WTC11 (cell line): ENCODE measurements around the gene CCDC141. TPM values are rescaled to one million over a fixed set of nuclear protein-coding genes. Genes with fewer than 3 reads are reported as not detected.

Experiments used
- ATAC-seq: fragments of 200-7000 bp; cut with Tn5 transposase; 2 replicates; pipeline ENCODE4 v1.10.0; 2021; ENCODE audit warnings: mild to moderate bottlenecking, moderate library complexity
- CTCF ChIA-PET: fragments of 300-600 bp; sonication (Branson Sonifier 250); formaldehyde crosslinking; loops from one replicate; lab custom pipeline; 2021; ENCODE audit warnings: antibody characterized with exemption; lab: Charles Lee
- POLR2A ChIA-PET: fragments of 350-600 bp; sonication (Branson Sonifier 250); formaldehyde crosslinking; loops from one replicate; lab custom pipeline; 2021; ENCODE audit warnings: antibody characterized with exemption; lab: Charles Lee
- DNase-seq: peaks from one replicate; pipeline ENCODE4 v3.0.0; 2021; ENCODE audit warnings: low spot score
- H3K27ac Mint-ChIP-seq: 2 replicates; pipeline ENCODE4 v1.8.0; 2021; ENCODE audit warnings: mixed read lengths
- H3K27me3 Mint-ChIP-seq: 2 replicates; pipeline ENCODE4 v1.8.0; 2021; ENCODE audit warnings: low read depth, mild to moderate bottlenecking, moderate library complexity, mixed read lengths
- H3K36me3 Mint-ChIP-seq: 2 replicates; pipeline ENCODE4 v1.8.0; 2021; ENCODE audit warnings: mixed read lengths
- H3K4me1 Mint-ChIP-seq: 2 replicates; pipeline ENCODE4 v1.8.0; 2022; ENCODE audit warnings: mixed read lengths
- H3K4me3 Mint-ChIP-seq: 2 replicates; pipeline ENCODE4 v1.8.0; 2021; ENCODE audit warnings: mild to moderate bottlenecking, moderate library complexity, mixed read lengths
- H3K9me3 Mint-ChIP-seq: 2 replicates; pipeline ENCODE4 v1.8.0; 2021; ENCODE audit warnings: mixed read lengths
- AFF4 ChIP-seq: sonication (generic); formaldehyde crosslinking; IDR thresholded peaks from 2 replicates; pipeline ENCODE4 v1.8.1; 2023; ENCODE audit warnings: mild to moderate bottlenecking, missing genetic modification reagents, borderline replicate concordance
- CDX4 ChIP-seq: fragments of 250-450 bp; sonication (Bioruptor Pico); IDR thresholded peaks from 2 replicates; pipeline ENCODE4 v1.9.0; 2021; ENCODE audit warnings: moderate library complexity, mild to moderate bottlenecking, inconsistent platforms, borderline replicate concordance
- CREM ChIP-seq: sonication (generic); formaldehyde crosslinking; IDR thresholded peaks from 2 replicates; pipeline ENCODE4 v1.8.1; 2022; ENCODE audit warnings: mild to moderate bottlenecking, missing genetic modification reagents, moderate library complexity
- E2F1 ChIP-seq: sonication (generic); formaldehyde crosslinking; IDR thresholded peaks from 2 replicates; pipeline ENCODE4 v1.8.0; 2022; ENCODE audit warnings: mild to moderate bottlenecking, missing genetic modification reagents
- GRHL2 ChIP-seq: fragments of 250-450 bp; sonication (Bioruptor Pico); IDR thresholded peaks from 2 replicates; pipeline ENCODE4 v1.8.0; 2022; ENCODE audit warnings: mild to moderate bottlenecking, moderate library complexity; ENCODE audit not compliant: insufficient replicate concordance, severe bottlenecking
- GTF2I ChIP-seq: fragments of 250-450 bp; sonication (Bioruptor Pico); conservative IDR thresholded peaks from 2 replicates; pipeline ENCODE4 v1.4.0; 2021; ENCODE audit warnings: mild to moderate bottlenecking
- HMGXB4 ChIP-seq: sonication (generic); formaldehyde crosslinking; IDR thresholded peaks from 2 replicates; pipeline ENCODE4 v1.8.1; 2023; ENCODE audit warnings: mild to moderate bottlenecking, moderate library complexity, missing genetic modification reagents
- JUN ChIP-seq: sonication (generic); formaldehyde crosslinking; IDR thresholded peaks from 2 replicates; pipeline ENCODE4 v1.8.0; 2023; ENCODE audit warnings: mild to moderate bottlenecking, missing genetic modification reagents
- MAX ChIP-seq: sonication (generic); formaldehyde crosslinking; IDR thresholded peaks from 2 replicates; pipeline ENCODE4 v1.8.0; 2022; ENCODE audit warnings: mild to moderate bottlenecking, missing genetic modification reagents
- NR1H2 ChIP-seq: sonication (generic); formaldehyde crosslinking; IDR thresholded peaks from 2 replicates; pipeline ENCODE4 v1.9.0; 2021; ENCODE audit warnings: mild to moderate bottlenecking, moderate library complexity, missing genetic modification reagents
- OVOL2 ChIP-seq: fragments of 250-450 bp; sonication (Bioruptor Pico); IDR thresholded peaks from 2 replicates; pipeline ENCODE4 v1.9.0; 2021; ENCODE audit warnings: mild to moderate bottlenecking, borderline replicate concordance
- PRRX2 ChIP-seq: fragments of 250-450 bp; sonication (Bioruptor Pico); IDR thresholded peaks from 2 replicates; pipeline ENCODE4 v1.8.0; 2021; ENCODE audit warnings: mild to moderate bottlenecking
- SOX15 ChIP-seq: fragments of 250-450 bp; sonication (Bioruptor Pico); IDR thresholded peaks from 2 replicates; pipeline ENCODE4 v1.9.0; 2021; ENCODE audit warnings: mild to moderate bottlenecking
- USF1 ChIP-seq: sonication (generic); formaldehyde crosslinking; IDR thresholded peaks from 2 replicates; pipeline ENCODE4 v1.8.0; 2022; ENCODE audit warnings: mild to moderate bottlenecking, missing genetic modification reagents
- ZNF281 ChIP-seq: sonication (generic); formaldehyde crosslinking; IDR thresholded peaks from 2 replicates; pipeline ENCODE4 v1.8.0; 2023; ENCODE audit warnings: mild to moderate bottlenecking, missing genetic modification reagents
- ZNF416 ChIP-seq: fragments of 250-450 bp; sonication (Bioruptor Pico); IDR thresholded peaks from 2 replicates; pipeline ENCODE4 v1.9.0; 2021; ENCODE audit warnings: mild to moderate bottlenecking, inconsistent platforms
- ZNF532 ChIP-seq: fragments of 250-450 bp; sonication (Bioruptor Pico); IDR thresholded peaks from 2 replicates; pipeline ENCODE4 v1.9.0; 2021; ENCODE audit warnings: mild to moderate bottlenecking, borderline replicate concordance
- total RNA-seq: library from RNA; stranded (reverse); gene quantifications from 3 replicates; pipeline ENCODE4 v1.2.3, GENCODE V29; 2021

The CCDC141 gene
- total RNA-seq, 1 experiment from 2014 or later = 8.5 TPM

GRCh38 chr2:179098080-179098689, 48.2 kb upstream of the CCDC141 start (continued):
- TF ChIP-seq ZNF281 = no peak
- TF ChIP-seq ZNF532 = no peak
- no peak for TF ChIP-seq ZNF416 (CRISPR knock-in tag)
- no peak for TF ChIP-seq PRRX2
- no peak for TF ChIP-seq GRHL2
- TF ChIP-seq OVOL2 (CRISPR knock-in tag) = no peak
- TF ChIP-seq AFF4 (CRISPR knock-in tag) = no peak
- TF ChIP-seq MAX (CRISPR knock-in tag) = no peak
- TF ChIP-seq CREM = no peak

- Mint-ChIP-seq H3K27ac (no peak overlapping the region), H3K27me3 (no peaks in the 10 kb centered on the region; the same call in 1 of the 2 replicates), H3K4me1 (no peaks in the 10 kb centered on the region), H3K36me3 (peaks cover 23% of the 10 kb centered on the region), H3K9me3 (peaks cover 26% of the 10 kb centered on the region), H3K4me3 (no peak overlapping the region)
- ATAC-seq = no peak
- ChIA-PET CTCF (no interaction called here), POLR2A (no interaction called here)
- DNase-seq = no peak
- no peak for TF ChIP-seq HMGXB4
- no peak for TF ChIP-seq USF1 (CRISPR knock-in tag)
- TF ChIP-seq JUN = no peak
- TF ChIP-seq NR1H2 = no peak
- no peak for TF ChIP-seq GRHL2
- no peak for TF ChIP-seq E2F1 (CRISPR knock-in tag)
- TF ChIP-seq SOX15 (CRISPR knock-in tag) = no peak
- no peak for TF ChIP-seq GTF2I (CRISPR knock-in tag)
- no peak for TF ChIP-seq CDX4 (CRISPR knock-in tag)
These were observed 47.2 kb upstream of the CCDC141 start for GRCh38 chr2:179097131-179097530.
